ENCODE data around the gene MAPK7. TPM values are rescaled to one million over a fixed set of nuclear protein-coding genes. Genes with fewer than 3 reads are reported as not detected.
A peak's percentile ranks its signal among the peaks of the same experiment; 100 is the strongest.
"Not testable (repeated sequence)": the region's sequence is repeated elsewhere in the genome, so short reads cannot be mapped to it uniquely, and the experiment has no call there.

Gene MAPK7
- total RNA-seq, 1 donor from 2014 or later, result 15.3 TPM

DNA sequence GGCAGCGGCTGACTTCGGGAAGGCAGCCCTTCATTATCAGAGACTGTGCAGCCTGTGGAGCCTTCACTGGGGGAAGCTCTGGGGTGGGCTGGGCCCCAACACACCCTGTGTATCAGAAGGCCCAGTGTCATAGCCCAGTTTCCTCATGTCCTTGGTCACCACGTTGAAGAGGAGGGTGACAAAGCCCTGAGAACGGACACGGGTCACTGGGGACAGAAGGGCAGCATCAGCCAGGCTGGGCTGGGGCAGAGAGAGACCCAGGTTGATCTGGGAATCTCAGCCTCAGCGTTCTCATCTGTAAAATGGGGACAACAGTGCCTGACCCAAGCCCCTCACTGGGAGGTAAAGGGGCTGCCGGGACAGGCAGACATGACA lies 35.1 kb upstream of the MAPK7 start:
- no peak for DNase-seq

DNA sequence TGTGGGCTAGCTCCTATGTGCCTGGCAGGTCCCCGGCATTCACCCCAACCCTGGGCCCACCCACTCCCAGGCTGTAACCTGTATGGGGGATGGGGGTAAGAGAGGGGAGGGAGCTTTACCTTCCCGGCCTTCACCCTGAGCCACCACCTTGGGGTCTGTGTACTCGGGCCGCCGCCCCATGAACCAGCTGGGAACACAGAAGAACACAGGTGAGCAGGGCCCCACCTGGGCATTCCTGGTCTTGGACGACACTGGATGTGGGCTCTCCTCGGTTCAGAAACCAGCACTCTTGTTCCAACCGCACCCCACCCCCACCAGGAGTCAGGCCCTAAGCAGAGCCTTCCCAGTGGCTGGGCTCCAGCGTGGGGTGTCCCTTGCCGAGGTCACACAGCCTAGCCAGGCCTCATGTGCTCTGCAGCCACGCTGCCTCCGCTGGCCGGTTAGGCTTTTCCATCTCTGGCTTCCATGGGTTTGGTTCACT lies 34.6 kb upstream of the MAPK7 start:
- DNase-seq, result no peak

GRCh38 chr17:19344311-19345066 lies 33.8 kb upstream of the MAPK7 start:
- no peak for DNase-seq

DNA sequence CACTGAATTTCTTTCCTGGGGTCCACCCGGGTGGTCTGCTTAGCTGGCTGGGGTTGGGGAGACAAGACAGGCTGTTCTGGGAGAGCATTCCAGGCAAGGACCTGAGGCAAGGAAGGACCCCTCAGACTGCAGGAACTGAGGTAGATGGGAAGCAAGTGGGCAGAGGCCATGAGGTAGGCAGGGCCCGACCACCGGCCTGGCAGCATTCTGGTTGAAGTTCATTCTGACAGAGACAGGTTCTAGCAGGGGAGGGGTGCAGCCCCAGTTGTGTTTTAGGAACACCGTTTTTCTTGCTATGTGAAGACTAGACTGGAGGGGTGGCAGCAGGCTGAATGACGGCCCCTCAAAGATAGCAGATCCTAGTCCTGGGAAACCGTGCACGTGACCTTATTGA lies 33.2 kb upstream of the MAPK7 start:
- DNase-seq, result no peak

DNA sequence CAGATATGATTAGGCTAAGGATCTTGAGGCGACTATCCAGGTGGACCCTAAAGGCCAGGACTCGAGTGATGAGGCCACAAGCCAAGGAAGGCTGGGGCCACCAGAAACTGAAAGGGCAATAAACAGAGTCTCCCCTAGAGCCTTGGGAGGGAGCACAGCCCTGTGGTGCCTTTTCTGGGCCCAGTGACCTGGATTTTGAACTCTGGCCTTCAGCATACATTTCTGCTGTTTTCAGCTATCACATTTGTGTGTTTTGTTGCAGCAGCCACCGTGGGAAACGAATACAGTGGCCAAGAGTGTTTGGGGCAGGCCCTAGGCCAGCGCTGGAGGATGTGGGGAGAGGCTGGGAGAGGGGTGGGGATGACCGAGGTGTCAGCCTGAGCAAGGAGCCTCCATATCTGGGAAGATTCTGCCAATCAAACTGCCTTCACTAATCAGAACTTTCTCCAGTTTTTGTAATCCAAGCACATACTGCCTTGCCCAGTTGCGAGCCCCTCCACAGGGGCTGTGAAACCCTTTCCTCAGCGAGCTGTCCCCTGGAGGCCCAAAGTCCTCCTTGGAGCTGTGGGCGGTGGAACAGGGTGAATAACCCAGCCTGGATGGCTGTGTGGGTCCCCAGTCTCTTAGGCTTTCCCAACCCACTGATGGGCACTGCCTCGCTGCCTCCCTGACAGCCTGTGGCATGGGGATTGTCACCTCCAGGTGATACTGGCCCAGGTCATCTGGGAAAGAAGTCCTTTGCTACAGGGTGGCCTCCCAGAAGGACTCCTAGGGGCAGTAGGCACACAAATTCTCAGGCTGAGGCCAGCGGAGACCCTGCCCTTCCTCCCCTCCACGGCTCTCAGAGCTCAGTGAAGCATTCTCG lies 32.6 kb upstream of the MAPK7 start:
- no peak for DNase-seq

DNA sequence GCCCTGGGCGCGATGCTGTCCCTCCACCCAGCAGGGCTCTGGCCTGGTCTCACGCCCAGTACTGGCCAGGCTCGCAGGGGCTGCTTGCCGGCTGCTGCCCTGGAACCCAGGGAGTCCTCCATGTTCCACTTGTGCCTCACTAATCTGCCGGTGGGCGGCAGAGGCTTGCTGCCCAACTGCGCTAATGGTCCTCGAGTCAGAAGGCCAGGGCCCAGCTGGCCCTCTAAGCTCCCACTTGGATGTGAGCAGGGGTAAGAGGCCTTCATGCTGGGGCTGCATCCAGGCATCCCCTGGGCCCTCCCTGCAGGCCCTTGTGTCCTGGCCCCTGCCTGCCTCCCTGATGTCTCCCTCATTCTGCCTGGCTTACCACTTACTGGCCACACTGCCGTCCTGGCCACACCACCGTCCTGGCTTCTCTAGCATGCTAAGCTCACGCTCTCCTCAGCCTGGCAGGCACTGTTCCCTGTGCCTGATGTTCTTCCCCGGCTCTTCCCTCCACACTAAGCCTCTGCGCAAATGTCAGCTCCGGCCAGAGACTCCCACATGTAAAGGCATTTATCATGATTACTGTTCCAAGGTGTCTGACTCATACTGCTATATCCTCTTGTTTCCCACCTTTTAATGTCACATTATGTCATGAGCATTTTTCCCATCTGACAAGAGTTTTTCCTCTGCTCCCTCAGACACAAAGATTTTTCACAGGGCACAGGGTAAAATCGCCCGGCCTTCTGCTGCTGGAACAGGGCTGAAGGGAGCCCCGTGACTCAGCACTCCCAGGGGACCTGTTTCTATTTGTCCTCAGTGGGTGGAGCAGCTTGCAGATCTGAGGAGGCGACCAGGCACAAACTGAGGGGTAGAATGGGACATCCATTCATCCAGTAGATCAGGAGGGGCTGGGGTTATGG lies 31.7 kb upstream of the MAPK7 start:
- peak; percentile 72 for DNase-seq

- DNase-seq, result no peak
Measured at GRCh38 chr17:19347323-19348080, 30.8 kb upstream of the MAPK7 start.

GRCh38 chr17:19348081-19348650 lies 30.1 kb upstream of the MAPK7 start:
- no peak for DNase-seq

GRCh38 chr17:19348806-19349205 lies 29.5 kb upstream of the MAPK7 start:
- no peak for DNase-seq

- not testable (repeated sequence) for DNase-seq
Measured at GRCh38 chr17:19353401-19353800, 24.9 kb upstream of the MAPK7 start.

GRCh38 chr17:19354748-19355147 lies 23.6 kb upstream of the MAPK7 start:
- DNase-seq, result no peak

GRCh38 chr17:19357351-19357750 lies 20.9 kb upstream of the MAPK7 start:
- no peak for DNase-seq

DNA sequence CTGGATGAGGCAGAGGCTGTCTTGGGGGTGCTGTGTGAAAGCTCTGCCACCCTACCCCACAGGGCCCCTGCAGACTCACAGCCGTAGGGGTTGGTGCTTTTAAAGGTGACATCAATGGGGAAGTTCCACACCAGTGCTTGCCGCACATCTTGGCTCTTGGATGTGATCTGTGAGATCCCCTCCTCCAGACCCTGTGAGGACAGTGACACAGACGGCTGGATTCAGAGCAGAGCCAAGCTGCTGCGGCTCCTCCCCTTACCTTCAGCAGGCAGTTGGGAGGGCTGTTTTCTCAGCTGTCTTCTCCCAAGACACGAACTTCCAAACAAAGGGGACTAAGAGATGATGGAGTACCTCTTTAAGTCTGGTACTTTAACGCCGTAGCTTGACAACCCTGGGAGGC lies 20.5 kb upstream of the MAPK7 start:
- no peak for DNase-seq

- DNase-seq, result no peak
Measured at GRCh38 chr17:19359151-19359550, 19.1 kb upstream of the MAPK7 start.

DNA sequence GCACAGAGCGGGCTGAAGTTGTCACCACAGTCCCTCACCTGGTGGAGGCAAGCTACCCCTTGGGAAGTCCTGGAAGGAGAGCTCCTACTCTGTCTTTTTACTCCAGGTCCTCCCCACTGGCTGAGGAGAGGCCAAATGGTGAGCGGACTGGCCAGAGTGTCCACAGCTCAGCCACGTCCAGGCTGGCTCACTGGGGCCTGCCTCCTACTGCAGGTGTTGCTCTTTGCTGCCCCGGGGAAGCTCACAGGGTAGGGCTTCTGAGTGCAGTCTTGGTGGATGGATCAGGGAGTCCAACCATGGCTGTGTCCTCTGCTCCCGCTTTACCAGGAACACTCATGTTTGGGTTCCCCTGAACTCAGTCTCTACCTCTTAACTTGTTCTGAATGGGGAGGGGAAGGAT lies 18.4 kb upstream of the MAPK7 start:
- DNase-seq, result no peak

DNA sequence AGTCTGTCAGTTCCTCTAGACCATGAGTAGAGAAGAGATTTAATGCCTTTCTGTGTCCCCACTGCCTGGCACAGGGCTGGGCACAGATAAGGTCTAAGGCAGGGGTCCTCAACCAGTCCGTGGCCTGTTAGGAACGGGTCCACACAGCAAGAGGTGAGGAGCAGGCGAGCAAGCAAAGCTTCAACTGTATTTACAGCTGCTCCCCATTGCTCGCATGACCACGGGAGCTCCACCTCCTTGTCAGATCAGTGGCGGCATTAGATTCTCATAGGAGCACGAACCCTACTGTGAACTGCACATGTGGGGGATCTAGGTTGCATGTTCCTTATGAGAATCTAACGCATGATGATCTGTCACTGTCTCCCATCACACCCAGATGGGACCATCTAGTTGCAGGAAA lies 17.5 kb upstream of the MAPK7 start:
- no peak for DNase-seq

- no peak for DNase-seq
Measured at GRCh38 chr17:19361326-19361725, 17.0 kb upstream of the MAPK7 start.

DNA sequence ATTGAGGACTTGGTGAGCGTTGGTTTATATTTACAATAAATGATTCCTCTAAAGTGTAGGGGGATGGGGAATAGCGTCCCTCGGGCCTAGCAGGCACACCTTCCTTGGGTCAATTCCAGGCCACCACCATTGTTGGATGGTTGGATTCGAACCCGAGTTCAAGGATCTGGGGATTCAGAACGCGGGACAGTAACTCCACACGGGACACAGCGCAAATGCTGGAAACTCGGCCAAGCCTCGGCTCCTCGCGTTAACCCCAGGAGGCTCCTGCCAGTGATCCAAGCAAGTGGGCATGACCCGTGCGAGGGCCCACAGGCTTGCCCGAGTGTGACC lies 16.4 kb upstream of the MAPK7 start:
- no peak for DNase-seq

GRCh38 chr17:19362277-19363113 lies 15.8 kb upstream of the MAPK7 start, which contains the start of gene B9D1:
B9D1 (minus strand) TSS chr17:19362723; CDS start chr17:19362569, 154 bp downstream.
- DNase-seq, result peak; percentile 95

GRCh38 chr17:19363114-19363438 lies 15.2 kb upstream of the MAPK7 start:
- no peak for DNase-seq

All from occipital lobe (tissue), 2 donors.